Activated CD8-positive, alpha-beta T cell treated with anti-CD3 and anti-CD28 coated beads for 36 hours (primary cell): ENCODE data around the gene FAT1. TPM values are rescaled to one million over a fixed set of nuclear protein-coding genes. Genes with fewer than 3 reads are reported as not detected.

Experiments used
- ATAC-seq: fragments of 200-7000 bp; cut with Tn5 transposase; one replicate; pipeline ENCODE4 v1.10.0; 2021; ENCODE audit warnings: mild to moderate bottlenecking, moderate library complexity
- CTCF ChIA-PET: fragments of 350-600 bp; sonication (Branson Sonifier 250); formaldehyde crosslinking; loops from one replicate; lab custom pipeline; 2021; ENCODE audit warnings: antibody characterized with exemption; lab: Charles Lee
- POLR2A ChIA-PET: fragments of 350-600 bp; sonication (Branson Sonifier 250); formaldehyde crosslinking; loops from one replicate; lab custom pipeline; 2021; ENCODE audit warnings: antibody characterized with exemption; lab: Charles Lee
- DNase-seq: peaks from one replicate; pipeline ENCODE4 v3.0.0-alpha.2; 2020
- H3K27ac Mint-ChIP-seq: one replicate; pipeline ENCODE4 v1.8.0; 2021; ENCODE audit warnings: mild to moderate bottlenecking, mixed read lengths
- H3K27me3 Mint-ChIP-seq: one replicate; pipeline ENCODE4 v1.8.0; 2021; ENCODE audit warnings: mixed read lengths
- H3K36me3 Mint-ChIP-seq: one replicate; pipeline ENCODE4 v1.8.0; 2021; ENCODE audit warnings: low read depth, mixed read lengths
- H3K4me1 Mint-ChIP-seq: one replicate; pipeline ENCODE4 v1.8.0; 2021; ENCODE audit warnings: low read depth, mixed read lengths
- H3K4me3 Mint-ChIP-seq: one replicate; pipeline ENCODE4 v1.8.0; 2021; ENCODE audit warnings: mild to moderate bottlenecking, moderate library complexity, mixed read lengths
- H3K9me3 Mint-ChIP-seq: one replicate; pipeline ENCODE4 v1.8.0; 2021; ENCODE audit warnings: mixed read lengths
- CTCF ChIP-seq: fragments of 200-600 bp; IDR thresholded peaks from one replicate; pipeline ENCODE4 v1.8.0; 2022; ENCODE audit warnings: antibody characterized with exemption, mild to moderate bottlenecking
- intact Hi-C: fragments of 100-400 bp; cut with micrococcal nuclease; formaldehyde crosslinking; loops from one replicate; pipeline ENCODE4 v1.10.0; 2022
- total RNA-seq, 2 experiments: library from RNA; stranded (reverse); gene quantifications; one replicate each; pipeline ENCODE4 v1.2.3, GENCODE V29; 2021

The FAT1 gene
- total RNA-seq, 2 experiments from 2014 or later, result not detected

- no peak for DNase-seq
- intact Hi-C loops, result no loop called here
- ChIA-PET CTCF (no interaction called here), POLR2A (no interaction called here)
- TF ChIP-seq CTCF, result no peak
- no peaks in the 10 kb centered on the region for H3K27me3 Mint-ChIP-seq
- H3K27ac Mint-ChIP-seq, result no peak overlapping the region
- no peak overlapping the region for H3K4me3 Mint-ChIP-seq
- H3K4me1 Mint-ChIP-seq, result no peaks in the 10 kb centered on the region
- ATAC-seq, result no peak
- no peaks in the 10 kb centered on the region for H3K36me3 Mint-ChIP-seq
- H3K9me3 Mint-ChIP-seq, result peaks cover 7% of the 10 kb centered on the region
These were observed 185.7 kb downstream of the FAT1 start for GRCh38 chr4:186537843-186538521.

Other genes starting within 250 kb of the FAT1 start
- gene MTNR1A, start 168.3 kb downstream of the FAT1 start, total RNA-seq, result not detected